T-helper 1 cell treated with Interleukin-12 subunit alpha and Interleukin-12 subunit beta and Interleukin-4 antibody, amounts not matched to agents 30 μg/mL and 1 μg/mL, for 36 hours (primary cell): ENCODE results near the gene SRGAP2B.
"Not testable (repeated sequence)": the region's sequence is repeated elsewhere in the genome, so short reads cannot be mapped to it uniquely, and the experiment has no call there.

Experiments used
- H3K27ac Mint-ChIP-seq: one replicate; pipeline ENCODE4 v1.8.0; 2021; ENCODE audit warnings: mild to moderate bottlenecking, mixed read lengths
- H3K27me3 Mint-ChIP-seq: one replicate; pipeline ENCODE4 v1.8.0; 2021; ENCODE audit warnings: low read depth, mixed read lengths
- H3K36me3 Mint-ChIP-seq: one replicate; pipeline ENCODE4 v1.8.0; 2021; ENCODE audit warnings: low read depth, mixed read lengths
- H3K4me1 Mint-ChIP-seq: one replicate; pipeline ENCODE4 v1.8.0; 2021; ENCODE audit warnings: low read depth, mixed read lengths
- H3K4me3 Mint-ChIP-seq: one replicate; pipeline ENCODE4 v1.8.0; 2021; ENCODE audit warnings: mild to moderate bottlenecking, moderate library complexity, mixed read lengths
- H3K9me3 Mint-ChIP-seq: one replicate; pipeline ENCODE4 v1.8.0; 2021; ENCODE audit warnings: mixed read lengths

Gene SRGAP2B

DNA sequence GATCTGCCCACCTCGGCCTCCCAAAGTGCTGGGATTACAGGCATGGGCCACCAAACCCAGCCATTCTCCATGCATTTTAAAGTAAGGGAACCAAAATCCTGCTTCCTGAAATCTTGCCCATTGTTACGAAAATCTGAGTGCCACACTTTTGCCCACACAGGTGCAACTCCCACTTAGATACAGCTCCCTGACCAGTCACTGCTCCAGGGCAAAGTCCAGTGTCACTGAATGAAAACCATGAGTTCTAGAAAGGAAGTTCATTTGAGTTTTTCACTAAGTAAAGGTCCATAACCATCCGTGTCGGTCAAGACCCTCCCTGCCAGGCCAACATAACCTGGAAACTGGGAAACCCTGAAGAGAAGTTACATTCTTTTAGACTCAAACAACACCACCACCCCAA is 67.9 kb downstream of the SRGAP2B start:
- H3K4me1 Mint-ChIP-seq, H3K27me3 Mint-ChIP-seq: not testable (repeated sequence)

DNA sequence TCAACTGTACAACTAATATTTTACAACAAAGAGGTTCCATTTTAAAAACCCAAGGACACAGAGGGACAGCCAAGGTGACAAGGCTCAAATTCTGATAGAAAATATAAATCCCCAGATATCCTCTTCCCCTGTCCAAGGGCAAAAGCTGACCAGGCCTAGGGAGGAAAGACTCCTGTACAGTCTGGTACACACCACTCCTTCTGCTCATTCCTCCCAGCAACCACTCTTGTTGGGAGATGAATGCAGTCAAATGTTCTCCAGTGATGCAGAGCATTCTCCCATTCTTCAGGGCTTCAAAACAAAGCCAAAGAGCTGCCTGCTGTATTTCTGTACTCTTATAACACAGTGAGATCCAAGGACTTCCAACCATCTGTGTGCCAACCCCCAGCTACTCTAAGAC is 69.8 kb downstream of the SRGAP2B start:
- H3K27ac Mint-ChIP-seq, H3K4me3 Mint-ChIP-seq, H3K36me3 Mint-ChIP-seq, H3K27me3 Mint-ChIP-seq, H3K4me1 Mint-ChIP-seq, H3K9me3 Mint-ChIP-seq: not testable (repeated sequence)

More for the DNA sequence above, 67.9 kb downstream of the SRGAP2B start:
- H3K9me3 Mint-ChIP-seq, H3K36me3 Mint-ChIP-seq, H3K27ac Mint-ChIP-seq, H3K4me3 Mint-ChIP-seq: not testable (repeated sequence)

DNA sequence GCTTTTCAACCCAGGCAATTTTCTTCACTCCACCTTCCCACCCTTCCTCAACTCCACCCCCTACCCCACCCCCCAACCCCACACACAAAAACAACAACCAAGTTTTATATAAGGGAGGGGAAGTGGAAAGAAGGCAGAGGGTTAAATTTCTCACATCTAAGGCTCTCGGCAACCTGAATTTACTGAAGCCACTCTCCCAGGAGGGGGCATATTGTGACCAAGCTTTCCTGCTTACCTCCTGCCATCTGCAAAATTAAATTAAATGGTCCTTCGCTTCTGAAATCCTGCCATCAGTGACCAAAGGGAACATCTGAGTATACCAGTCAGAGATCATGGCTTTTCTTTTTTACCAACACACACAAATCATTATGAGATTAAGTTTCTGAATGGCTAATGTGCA is 72.9 kb downstream of the SRGAP2B start:
- not testable (repeated sequence) for H3K4me3 Mint-ChIP-seq, H3K4me1 Mint-ChIP-seq, H3K27ac Mint-ChIP-seq, H3K27me3 Mint-ChIP-seq, H3K9me3 Mint-ChIP-seq, H3K36me3 Mint-ChIP-seq

DNA sequence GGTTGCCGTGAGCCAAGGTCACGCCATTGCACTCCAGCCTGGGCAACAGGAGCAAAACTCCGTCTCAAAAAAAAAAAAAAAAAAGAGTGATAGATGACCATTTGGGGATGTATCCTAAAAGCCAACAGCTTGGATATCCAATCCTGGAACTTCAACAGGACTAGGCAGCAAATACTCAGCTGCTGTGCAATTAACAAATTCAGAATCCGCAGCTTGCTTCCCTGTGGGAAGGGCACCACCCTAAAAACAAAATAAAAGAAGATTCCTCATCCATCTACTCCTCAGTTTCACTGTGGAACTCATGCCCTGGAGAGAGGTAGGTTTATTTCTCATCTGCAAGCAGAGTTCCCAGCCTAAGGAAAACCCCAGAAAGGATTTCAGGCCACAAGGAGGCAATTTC is 73.4 kb downstream of the SRGAP2B start:
- not testable (repeated sequence) for H3K4me1 Mint-ChIP-seq, H3K27ac Mint-ChIP-seq

DNA sequence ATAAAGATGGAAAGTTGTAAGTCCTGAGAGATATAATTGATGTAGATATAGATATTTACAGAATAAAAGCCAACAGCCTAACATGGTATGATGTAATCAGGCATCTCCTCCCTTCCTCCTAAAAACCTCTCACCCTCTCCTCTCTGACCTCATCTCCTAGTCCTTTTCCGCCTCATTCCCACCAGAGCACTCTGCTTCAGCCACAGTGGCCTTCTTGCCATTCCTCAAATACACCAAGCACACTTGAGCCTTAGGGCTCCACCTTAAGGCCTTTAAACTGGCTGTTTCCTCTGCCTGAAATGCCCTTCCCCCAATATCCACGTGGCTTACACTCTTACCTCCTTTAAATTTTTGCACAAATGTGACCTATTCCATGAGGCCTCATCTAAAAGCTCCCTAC is 75.4 kb downstream of the SRGAP2B start:
- peak overlapping the region; percentile 4 for H3K27ac Mint-ChIP-seq
- H3K4me1 Mint-ChIP-seq = not testable (repeated sequence)

More for the DNA sequence above, 73.4 kb downstream of the SRGAP2B start:
- not testable (repeated sequence) for H3K36me3 Mint-ChIP-seq, H3K4me3 Mint-ChIP-seq, H3K27me3 Mint-ChIP-seq, H3K9me3 Mint-ChIP-seq

DNA sequence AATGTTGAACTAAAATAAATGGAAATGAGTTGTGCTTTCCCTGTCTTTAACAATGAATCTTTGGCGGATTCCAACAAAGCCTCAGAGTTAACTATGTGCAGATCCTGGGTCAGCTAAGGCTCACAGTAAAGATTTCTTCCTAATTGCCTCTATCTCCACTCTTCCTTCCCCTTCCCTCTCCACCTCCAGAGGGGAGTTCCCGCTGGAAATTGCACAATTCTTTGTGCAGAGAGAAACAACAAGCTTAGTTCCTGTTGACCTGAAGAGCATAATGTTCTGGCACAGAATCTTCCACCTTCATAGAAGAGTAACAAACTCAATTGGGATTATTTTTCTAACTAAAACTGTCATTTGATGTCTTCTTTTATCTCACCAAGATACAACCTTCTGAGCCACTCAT is 77.4 kb downstream of the SRGAP2B start:
- H3K4me1 Mint-ChIP-seq, H3K9me3 Mint-ChIP-seq, H3K4me3 Mint-ChIP-seq, H3K27me3 Mint-ChIP-seq, H3K27ac Mint-ChIP-seq, H3K36me3 Mint-ChIP-seq: not testable (repeated sequence)

More for the DNA sequence above, 75.4 kb downstream of the SRGAP2B start:
- H3K36me3 Mint-ChIP-seq, H3K4me3 Mint-ChIP-seq, H3K9me3 Mint-ChIP-seq, H3K27me3 Mint-ChIP-seq: not testable (repeated sequence)

DNA sequence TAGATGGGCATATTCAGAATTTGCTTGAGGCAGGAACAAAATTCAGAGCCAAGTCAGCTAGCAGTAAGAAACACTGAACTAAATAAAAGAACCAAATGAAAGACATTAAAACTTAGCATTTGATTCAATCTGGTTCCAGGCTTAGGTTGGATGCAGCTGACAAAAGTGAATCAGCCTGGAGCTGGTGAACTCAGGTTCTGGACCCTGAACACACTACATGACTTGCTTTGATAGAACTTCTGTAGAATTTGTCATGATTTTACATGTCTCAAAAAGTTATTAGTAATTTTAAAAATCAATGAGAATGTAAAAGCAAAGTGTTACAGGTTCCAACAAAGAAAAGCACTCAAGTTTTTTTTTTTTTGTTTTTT is 78.7 kb downstream of the SRGAP2B start:
- not testable (repeated sequence) for H3K27ac Mint-ChIP-seq, H3K36me3 Mint-ChIP-seq, H3K9me3 Mint-ChIP-seq, H3K4me3 Mint-ChIP-seq, H3K4me1 Mint-ChIP-seq, H3K27me3 Mint-ChIP-seq

DNA sequence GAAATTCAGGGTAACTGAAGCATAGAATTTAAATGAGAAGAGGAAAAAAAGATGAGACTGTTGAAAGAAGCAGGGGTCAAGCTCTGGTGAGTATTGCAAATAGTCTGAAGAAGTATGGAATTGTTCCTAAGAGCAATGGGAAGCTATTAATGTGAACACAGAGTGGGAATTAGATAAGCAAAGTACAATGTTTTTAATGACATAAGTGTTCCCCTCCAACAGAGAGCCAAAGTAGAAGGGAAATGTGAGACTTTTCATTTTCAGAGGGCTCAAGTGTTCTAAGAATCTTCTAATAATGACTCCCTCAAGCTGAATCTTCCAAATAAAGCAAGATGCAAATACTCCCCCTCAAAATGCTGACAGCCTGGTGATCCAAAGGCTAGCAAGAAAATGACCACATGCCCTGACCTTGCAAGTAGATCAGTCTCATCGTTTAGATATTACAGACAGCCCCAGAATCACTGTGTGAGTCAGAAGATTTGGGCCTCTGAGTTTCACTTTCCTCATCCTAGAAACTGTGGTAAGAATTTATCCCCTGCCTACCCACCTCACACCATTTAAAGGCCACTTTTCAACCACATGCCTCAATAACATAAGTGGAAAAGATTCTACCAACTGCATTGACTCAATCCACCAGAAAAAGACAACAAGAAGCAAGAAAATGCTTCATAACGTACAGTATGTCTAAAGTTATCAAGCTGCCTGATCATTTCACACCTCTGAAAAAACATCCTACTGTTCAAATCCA is 79.2 kb downstream of the SRGAP2B start:
- H3K36me3 Mint-ChIP-seq, H3K4me1 Mint-ChIP-seq, H3K4me3 Mint-ChIP-seq, H3K27me3 Mint-ChIP-seq, H3K9me3 Mint-ChIP-seq: not testable (repeated sequence)
- peak overlapping the region; percentile 72 for H3K27ac Mint-ChIP-seq

DNA sequence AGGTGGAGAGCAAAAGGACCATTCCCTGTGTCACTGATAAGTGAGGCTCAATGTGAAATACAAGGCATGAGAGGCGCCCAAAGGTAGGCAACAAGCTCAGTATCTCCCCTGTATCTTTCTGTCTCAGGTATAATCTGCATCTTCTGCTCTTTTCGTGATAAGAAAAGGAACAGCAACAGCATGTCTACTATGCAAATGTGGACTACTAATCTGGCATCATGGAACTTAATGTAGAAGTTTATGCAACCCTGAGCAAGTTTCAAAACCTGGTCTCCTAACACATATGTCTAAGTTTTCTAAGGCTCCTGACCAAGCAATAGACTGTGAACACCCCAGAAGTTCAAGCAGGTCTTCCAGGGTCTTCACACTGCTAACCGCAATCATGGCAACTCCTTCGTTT is 81.8 kb downstream of the SRGAP2B start:
- not testable (repeated sequence) for H3K4me3 Mint-ChIP-seq, H3K27me3 Mint-ChIP-seq, H3K27ac Mint-ChIP-seq, H3K36me3 Mint-ChIP-seq, H3K9me3 Mint-ChIP-seq, H3K4me1 Mint-ChIP-seq

DNA sequence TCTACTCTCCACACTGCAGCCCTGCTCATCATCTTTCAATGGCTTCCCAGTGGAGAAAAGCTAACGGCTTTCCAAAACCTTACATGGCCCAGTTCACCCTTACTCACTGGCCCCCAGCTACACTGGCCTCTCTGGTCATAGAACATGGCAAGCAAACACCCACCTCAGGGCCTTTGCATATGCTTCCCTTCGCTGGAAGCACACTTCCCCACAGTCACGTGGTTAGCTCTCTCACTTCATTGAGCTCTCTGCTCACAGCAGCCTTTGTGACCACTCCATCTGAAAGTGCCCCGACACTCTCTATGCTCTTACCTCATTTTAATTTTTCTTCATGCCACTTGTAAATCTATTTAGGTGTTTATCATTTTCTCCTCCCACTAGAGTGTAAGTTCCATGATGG is 83.3 kb downstream of the SRGAP2B start:
- not testable (repeated sequence) for H3K9me3 Mint-ChIP-seq, H3K27me3 Mint-ChIP-seq, H3K27ac Mint-ChIP-seq, H3K4me1 Mint-ChIP-seq, H3K4me3 Mint-ChIP-seq, H3K36me3 Mint-ChIP-seq

DNA sequence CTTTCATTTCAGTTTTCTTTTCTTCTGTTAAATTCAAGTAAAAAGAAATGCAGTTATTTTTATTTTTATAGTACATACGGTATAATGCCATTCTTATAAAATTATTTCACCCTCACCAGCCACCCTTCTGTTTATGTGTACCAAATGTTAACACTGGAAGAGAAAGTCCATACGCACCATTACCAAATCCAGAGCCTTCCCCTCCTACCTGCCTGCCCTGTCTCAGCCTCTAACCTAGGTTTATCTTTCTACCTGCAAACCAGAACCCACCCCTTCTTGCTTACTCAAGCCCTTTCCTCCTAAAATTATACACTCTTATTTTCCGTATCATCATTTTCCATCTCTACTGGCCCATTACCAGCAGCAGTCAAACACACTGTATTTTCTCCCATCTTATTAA is 84.5 kb downstream of the SRGAP2B start:
- not testable (repeated sequence) for H3K27me3 Mint-ChIP-seq, H3K36me3 Mint-ChIP-seq, H3K27ac Mint-ChIP-seq, H3K9me3 Mint-ChIP-seq, H3K4me1 Mint-ChIP-seq
- H3K4me3 Mint-ChIP-seq = peak overlapping the region; percentile 48

DNA sequence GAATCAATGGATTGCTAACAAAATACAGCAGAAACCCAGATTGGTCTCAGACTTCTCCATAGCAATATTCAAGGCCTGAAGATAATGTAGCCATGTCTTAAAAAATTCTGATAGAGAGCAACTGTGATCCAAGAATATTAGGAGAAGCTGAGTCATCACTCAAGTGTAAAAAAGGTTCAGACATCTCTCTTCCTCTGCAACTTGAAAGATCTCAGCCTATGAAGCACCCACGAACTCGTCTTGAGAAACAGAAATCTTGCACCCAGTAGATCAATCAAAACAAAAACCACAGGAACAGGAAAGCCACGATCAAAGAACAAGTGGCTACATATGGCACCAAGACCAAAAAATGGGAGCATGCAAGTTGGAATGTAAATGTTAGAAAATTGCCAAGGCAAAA is 85.2 kb downstream of the SRGAP2B start:
- not testable (repeated sequence) for H3K36me3 Mint-ChIP-seq, H3K27me3 Mint-ChIP-seq, H3K9me3 Mint-ChIP-seq, H3K4me1 Mint-ChIP-seq
- H3K4me3 Mint-ChIP-seq = peak overlapping the region; percentile 67
- peak overlapping the region; percentile 67 for H3K27ac Mint-ChIP-seq

DNA sequence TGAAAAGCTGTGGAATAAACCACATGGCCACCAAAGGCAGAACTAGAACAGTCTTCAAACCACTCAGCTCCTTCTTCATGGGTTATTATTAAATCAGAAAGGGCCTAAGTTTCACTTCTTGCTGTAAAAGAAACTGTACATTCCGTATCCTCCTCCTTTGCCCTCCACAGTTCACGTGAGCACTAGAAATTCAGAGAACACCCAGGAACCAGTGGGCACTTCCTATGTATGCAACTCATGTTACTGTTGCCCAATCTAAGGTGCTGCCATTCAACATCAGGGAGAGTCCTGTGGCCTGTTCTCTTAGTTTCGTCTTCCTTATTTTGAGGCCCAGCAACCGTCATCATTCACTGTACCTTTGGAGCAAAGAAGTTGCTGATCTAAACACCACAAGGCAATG is 86.7 kb downstream of the SRGAP2B start:
- H3K9me3 Mint-ChIP-seq, H3K4me3 Mint-ChIP-seq, H3K4me1 Mint-ChIP-seq, H3K27ac Mint-ChIP-seq, H3K36me3 Mint-ChIP-seq, H3K27me3 Mint-ChIP-seq: not testable (repeated sequence)

DNA sequence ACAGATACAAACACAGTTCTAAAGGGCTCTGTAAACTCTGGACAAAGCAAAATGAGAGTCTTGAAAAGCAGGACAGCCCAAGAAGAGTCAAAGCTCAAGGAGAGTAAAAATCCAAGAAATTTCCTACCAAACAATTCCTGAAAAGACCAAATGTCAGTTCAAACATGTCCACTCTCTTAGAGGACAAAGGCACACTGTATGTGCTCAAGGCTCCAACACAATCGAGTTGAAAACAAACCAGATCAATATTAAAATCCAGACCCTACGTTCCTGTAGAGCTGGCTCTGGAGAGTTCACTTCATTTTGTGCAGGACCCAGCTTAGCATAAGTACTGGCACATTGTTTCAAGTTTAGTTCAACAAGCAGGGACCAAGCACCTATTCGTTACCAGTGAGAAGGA is 90.0 kb downstream of the SRGAP2B start:
- H3K4me1 Mint-ChIP-seq, H3K27me3 Mint-ChIP-seq, H3K27ac Mint-ChIP-seq, H3K4me3 Mint-ChIP-seq, H3K36me3 Mint-ChIP-seq, H3K9me3 Mint-ChIP-seq: not testable (repeated sequence)

DNA sequence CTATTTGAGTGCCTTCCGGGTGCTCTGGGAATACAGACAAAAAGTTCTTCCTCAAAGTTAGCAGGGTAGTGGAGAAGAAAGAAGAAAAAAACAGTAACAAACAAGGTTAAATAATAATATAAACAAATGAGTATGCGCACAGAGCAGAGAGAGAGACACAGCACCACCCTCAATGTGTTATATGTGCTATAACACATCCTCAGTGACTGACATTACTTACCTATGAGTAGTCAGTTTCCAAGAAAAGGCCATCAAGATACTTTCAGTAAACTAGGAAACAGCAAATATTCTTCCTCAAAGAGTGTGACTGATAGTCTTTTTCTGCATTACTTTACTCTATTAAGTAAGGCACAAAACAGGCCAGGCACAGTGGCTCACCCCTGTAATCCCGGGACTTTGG is 93.7 kb downstream of the SRGAP2B start:
- not testable (repeated sequence) for H3K4me3 Mint-ChIP-seq, H3K27ac Mint-ChIP-seq, H3K4me1 Mint-ChIP-seq, H3K27me3 Mint-ChIP-seq, H3K36me3 Mint-ChIP-seq, H3K9me3 Mint-ChIP-seq

DNA sequence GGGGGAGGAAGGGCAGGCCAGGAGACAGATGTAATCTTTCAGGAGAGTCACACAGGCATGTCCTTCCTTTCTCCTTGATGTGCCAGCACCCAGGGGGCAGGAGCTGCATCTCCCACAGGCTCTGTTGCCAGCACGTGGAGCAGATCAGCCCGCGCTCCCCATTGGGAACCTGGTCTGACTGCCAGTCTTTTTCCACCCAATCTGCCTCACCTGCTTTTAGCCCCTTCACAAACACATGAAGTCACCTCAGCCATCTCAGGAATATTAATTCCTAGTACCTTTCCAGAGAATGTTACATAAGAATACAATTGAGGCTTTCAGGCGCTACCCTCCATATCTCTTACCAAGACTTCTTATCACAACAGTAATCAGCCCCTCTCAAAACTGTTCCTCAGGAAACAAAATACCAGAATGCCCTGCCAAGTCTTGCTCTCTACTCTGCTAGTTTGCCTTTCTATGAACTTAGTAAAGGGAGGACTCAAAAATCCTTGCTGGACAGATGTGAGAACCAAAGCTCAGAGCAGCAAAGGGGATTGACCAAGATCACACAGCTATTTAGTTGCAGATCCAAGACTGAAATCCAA is 94.3 kb downstream of the SRGAP2B start:
- not testable (repeated sequence) for H3K36me3 Mint-ChIP-seq, H3K27ac Mint-ChIP-seq, H3K9me3 Mint-ChIP-seq, H3K4me1 Mint-ChIP-seq, H3K4me3 Mint-ChIP-seq, H3K27me3 Mint-ChIP-seq
